Measurements from ENCODE around the gene PERCC1.

The PERCC1 gene
- long read RNA-seq, donor 1 = 0 reads
- long read RNA-seq, donor 2 = 0 reads
- long read RNA-seq, donor 3 = 0 reads
- long read RNA-seq, donor 4 = 0 reads
- long read RNA-seq, donor 5 = 0 reads
- long read RNA-seq, donor 6 = 0 reads
- long read RNA-seq, donor 7 = 0 reads
- long read RNA-seq, donor 8 = 0 reads

DNA sequence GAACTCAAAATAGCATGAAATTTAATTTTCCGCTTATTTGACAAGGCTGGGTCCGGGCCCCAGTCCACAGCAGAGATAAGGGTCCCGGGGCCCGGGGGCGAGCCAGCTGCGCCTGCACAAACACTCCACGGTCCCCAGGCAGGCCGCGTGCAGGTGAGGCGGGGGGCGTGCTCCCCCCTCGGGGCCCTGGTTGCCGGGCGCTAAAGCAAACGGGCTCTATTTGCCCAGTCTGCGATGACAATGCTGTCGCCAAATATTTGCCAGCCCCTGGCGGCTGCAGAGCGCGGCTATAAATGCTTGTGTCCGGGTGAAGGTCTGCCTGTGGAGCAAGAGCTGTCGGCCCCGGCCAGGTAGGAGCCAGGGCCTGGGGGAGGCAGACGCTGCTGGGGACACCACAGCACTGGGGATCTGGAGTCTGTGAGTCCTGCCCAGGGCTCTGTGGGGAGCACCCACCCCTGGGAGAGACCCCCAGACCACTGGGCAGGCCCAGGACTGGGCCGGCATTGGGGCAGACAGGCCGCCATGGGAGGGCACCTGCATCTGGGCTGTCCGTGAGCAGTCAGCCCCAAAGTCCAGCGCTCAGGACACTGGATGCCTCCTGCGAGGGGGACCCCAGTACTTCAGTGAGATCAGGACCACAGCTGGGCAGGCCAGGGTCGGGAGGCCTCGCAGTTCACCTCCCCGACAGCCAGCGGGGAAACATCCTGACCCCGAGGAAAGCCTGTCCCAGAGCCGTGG is at the start of gene PERCC1:
TSS of gene PERCC1 (plus strand) at position 320 of the 738 bp plus-strand sequence. CDS start 1,516 bp downstream, outside the sequence.
- peak; percentile 32 for DNase-seq

GRCh38 chr16:1381612-1382406 is 49.1 kb upstream of the PERCC1 start:
- DNase-seq = no peak

GRCh38 chr16:1383556-1383955 is 47.3 kb upstream of the PERCC1 start:
- DNase-seq = no peak

DNA sequence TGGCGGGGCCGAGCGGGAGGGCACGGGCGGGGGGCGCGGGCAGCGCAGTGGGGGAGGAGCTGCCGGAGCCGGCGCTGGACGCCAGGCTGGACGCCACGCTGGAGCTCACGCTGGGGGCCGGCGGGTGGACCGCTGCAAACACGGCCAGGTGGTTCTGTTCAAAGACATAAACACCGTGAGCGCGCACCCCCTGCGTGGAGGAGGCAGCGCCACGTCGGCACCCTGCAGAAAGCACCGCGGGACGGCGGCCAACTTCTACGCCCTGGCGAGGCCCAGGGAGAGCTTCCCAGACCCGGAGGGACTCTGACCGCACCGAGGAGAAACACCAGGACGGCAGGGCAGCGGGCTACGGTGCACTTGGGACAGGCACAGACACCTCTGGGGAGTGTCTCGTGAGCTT is 45.6 kb upstream of the PERCC1 start:
- DNase-seq = no peak

GRCh38 chr16:1387331-1387730 is 43.5 kb upstream of the PERCC1 start:
- DNase-seq = no peak

- no peak for DNase-seq
Observed at GRCh38 chr16:1389762-1390161, 41.1 kb upstream of the PERCC1 start.

DNA sequence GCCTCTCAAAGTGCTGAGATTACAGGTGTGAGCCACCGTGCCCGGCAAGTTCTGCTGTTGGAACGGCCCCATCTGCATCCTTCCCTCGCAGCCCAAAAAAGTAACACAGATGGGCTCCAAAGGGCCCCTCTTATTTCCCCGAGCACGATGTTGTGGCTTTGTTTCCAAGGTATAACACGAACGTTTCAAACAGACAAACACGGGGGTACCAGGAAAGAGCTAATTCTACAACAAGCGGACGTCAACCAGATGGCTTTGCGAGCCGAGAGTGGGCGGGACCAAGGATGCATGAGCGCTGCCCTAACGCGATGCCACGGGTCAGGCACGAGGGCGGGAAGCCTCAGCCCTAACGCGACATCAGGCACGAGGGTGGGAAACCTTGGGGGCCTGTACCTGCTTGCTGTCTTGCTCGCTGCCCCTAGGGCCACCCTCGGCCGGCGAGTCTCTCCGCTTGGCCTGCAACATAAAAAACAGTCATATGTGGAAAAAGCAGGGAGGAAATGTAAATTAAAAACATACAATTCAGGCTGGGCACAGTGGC is 40.6 kb upstream of the PERCC1 start:
- DNase-seq = no peak

- no peak for DNase-seq
Observed at GRCh38 chr16:1392826-1393225, 38.1 kb upstream of the PERCC1 start.

DNA sequence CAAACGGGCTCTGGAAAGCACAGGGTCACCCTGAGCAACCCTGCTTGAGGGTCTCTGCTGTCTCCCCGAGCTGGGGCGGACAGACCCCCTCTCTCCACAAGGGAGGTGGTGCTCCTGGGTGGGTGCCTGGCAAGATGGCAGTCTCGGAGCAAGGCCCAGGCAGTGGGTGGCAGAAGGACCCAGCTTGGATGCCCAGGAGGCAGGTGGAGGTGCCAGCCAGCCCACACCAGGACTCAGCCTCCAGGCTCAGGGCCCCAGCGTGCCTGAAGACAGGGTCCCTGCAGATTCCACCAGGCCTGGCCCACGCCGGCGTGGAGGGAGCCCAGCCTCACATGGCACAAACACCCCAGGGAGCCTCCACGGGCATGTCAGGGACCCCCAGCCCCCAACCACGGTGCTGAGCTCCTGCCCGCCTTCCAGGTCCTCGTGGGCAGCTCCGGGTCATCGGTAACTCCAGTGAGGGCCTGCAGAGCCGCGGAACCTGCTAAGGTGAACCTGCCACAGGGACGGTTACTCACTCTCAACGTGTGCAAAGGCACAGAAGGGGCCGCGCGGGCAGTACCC is 37.2 kb upstream of the PERCC1 start:
- no peak for DNase-seq

DNA sequence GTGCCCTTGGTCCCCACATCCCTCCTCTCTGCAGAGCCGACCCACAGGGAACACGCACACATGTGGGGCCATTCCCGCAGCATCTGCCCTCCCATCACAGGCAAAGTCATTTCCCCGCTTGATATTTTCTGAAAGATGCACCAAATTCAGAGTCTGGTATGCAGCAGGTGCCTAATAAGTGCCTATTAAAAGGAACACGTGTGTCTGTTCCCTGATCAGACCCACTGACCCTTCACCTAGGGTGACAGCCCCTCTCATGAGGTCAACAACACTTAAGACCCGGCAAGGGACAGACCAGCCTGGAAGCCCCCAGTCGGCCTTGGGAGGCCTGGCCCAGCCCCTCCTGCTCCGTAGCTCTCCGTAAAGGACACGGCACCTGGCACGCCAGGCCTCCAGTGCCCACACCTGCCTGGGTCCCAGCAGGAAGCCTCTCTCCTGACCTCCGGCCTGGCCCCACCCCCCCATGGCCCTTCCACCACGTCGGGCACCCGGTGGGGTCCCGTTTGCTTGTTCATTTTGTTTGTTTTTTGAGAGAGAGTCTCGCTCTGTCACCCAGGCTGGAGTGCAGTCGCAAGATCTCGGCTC is 36.4 kb upstream of the PERCC1 start:
- no peak for DNase-seq

GRCh38 chr16:1395444-1396031 is 35.3 kb upstream of the PERCC1 start:
- DNase-seq = no peak

- no peak for DNase-seq
Observed at GRCh38 chr16:1397779-1398178, 33.1 kb upstream of the PERCC1 start.

GRCh38 chr16:1398351-1398750 is 32.5 kb upstream of the PERCC1 start:
- no peak for DNase-seq

DNA sequence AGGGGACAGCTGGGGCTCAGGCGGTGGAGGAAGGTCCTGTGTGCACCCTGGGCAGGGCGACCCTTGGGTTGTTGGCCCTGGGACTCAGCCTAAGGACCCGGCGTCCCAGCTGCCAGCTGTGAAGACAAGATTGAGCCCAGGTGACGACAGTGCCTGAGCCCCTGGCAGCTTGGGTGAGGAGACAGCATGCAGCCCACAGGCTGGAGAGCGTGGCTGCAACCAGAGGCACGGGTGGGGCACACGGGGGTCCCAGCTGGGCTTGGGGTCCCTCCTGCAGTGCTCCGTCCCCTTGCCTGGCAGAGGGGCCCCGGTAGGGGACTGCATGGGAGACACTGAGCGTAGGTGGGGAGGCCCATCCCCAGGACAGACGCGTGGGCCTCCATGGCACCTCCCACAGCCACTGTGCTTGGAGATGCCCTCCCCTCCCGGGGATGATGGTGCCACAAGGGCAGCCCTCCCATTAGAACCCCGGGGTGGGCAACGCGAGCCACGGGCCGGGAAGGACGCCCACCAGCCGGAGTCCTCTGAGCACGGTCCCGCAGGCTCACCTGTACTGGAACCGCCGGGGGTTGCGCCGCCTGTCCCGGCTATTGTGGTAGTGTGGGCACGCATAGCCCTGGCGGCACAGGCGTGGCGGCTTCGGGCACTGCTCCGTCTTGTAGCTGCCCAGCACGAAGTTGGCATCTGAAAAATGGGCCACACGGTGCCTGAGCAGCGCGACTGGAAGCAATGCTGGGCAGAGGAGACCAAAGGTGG is 31.9 kb upstream of the PERCC1 start:
- no peak for DNase-seq

DNA sequence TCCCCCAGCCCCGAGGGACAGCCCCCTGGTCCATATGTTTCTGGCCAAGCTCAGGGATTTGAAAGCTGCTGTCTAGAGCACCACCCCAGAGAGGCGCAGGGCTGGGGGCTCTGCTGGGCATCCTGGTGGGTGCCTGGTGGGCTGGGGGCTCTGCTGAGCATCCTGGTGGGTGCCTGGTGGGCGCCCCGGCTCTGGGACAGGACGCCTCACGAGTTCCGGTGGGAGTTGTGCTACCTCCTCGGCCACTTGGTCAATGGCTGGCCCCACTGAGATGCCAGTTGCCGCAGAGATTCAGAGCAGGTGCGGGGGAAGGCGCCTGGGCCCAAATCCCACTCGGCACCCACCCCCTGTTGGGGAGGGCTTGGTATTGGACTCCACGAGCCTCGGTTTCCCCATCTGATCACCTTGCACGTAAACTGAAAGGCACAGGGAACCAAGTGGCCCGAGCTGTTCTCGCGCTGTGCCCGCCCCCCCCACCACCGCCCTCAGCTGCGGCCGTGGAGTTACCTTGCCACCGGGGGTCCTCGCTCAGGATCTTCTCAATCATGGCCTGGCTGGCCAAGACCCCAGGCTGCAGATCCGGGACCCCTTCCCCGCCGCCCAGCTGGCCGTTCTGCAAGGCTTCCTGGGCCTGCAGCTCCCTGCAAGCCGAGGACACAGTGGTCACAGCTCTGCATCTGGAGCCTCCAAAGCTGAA is 29.7 kb upstream of the PERCC1 start:
- no peak for DNase-seq

- no peak for DNase-seq
Observed at GRCh38 chr16:1401758-1402154, 29.1 kb upstream of the PERCC1 start.

GRCh38 chr16:1403036-1403435 is 27.8 kb upstream of the PERCC1 start:
- no peak for DNase-seq

GRCh38 chr16:1403733-1404132 is 27.1 kb upstream of the PERCC1 start:
- DNase-seq = no peak

DNA sequence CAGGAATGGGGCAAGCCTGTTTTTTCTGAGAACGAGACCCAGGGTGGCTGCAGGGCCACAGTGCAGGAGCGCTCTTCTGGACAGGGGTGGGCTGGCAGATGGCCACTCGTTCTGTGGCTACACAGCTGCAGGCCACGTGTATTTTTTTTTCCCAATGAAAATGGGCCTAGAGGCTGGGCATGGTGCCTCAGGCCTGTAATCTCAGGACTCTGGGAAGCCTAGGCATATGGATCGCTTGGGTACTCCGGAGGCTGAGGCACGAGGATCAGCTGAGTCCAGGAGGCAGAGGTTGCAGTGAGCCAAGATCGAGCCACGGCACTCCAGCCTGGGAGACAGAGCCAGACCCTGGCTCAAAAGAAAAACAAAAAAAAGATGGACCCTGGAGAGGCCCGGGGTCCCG is 23.1 kb upstream of the PERCC1 start:
- DNase-seq = no peak

GRCh38 chr16:1408171-1408837 is 22.6 kb upstream of the PERCC1 start:
- peak; percentile 94 for DNase-seq

All from right kidney (tissue), 9 donors.